Upper lobe of left lung (tissue), 6 donors: Measurements from ENCODE around the gene MSH4. TPM values are rescaled to one million over a fixed set of nuclear protein-coding genes. Genes with fewer than 3 reads are reported as not detected.
A peak's percentile ranks its signal among the peaks of the same experiment; 100 is the strongest.
"Not testable (repeated sequence)": the region's sequence is repeated elsewhere in the genome, so short reads cannot be mapped to it uniquely, and the experiment has no call there.

Source experiments
- ATAC-seq, 2 donors: fragments of 200-7000 bp; cut with Tn5 transposase; one replicate each; pipeline ENCODE4 v1.9.1; 2022; ENCODE audit warnings: mild to moderate bottlenecking in 2 of 2, moderate library complexity in 2 of 2; ENCODE audit not compliant: low FRiP score in 2 of 2
- DNase-seq, 2 donors: peaks; one replicate each; pipeline ENCODE4 v3.0.0-alpha.2; 2019 to 2020
- H3K27ac ChIP-seq, 4 donors: fragments of 200-600 bp; sonication (generic); one replicate each; pipeline ENCODE4 v1.5.1; 2016 to 2019
- H3K27me3 ChIP-seq, 4 donors: fragments of 200-600 bp; sonication (generic); one replicate each; pipeline ENCODE4 v1.5.1; 2017 to 2019
- H3K36me3 ChIP-seq, 4 donors: fragments of 200-600 bp; sonication (generic); one replicate each; pipeline ENCODE4 v1.5.1; 2016 to 2019
- H3K4me1 ChIP-seq, 4 donors: fragments of 200-600 bp; sonication (generic); one replicate each; pipeline ENCODE4 v1.5.1; 2018 to 2019
- H3K4me3 ChIP-seq, 4 donors: fragments of 200-600 bp; sonication (generic); one replicate each; pipeline ENCODE4 v1.5.1; 2017 to 2019; ENCODE audit warnings: mild to moderate bottlenecking in 2 of 4, moderate library complexity in 1 of 4
- H3K9me3 ChIP-seq, 4 donors: fragments of 200-600 bp; sonication (generic); one replicate each; pipeline ENCODE4 v1.5.1; 2018 to 2019
- EP300 ChIP-seq, 4 donors: sonication (generic); formaldehyde crosslinking; IDR thresholded peaks; one replicate each; pipeline ENCODE4 v1.5.1; 2017; ENCODE audit warnings: antibody characterized with exemption in 4 of 4, control low read depth in 2 of 4
- POLR2A ChIP-seq, 4 donors: fragments of 450-650 bp; IDR thresholded peaks; one replicate each; pipeline ENCODE4 v1.5.1; 2016 to 2017; ENCODE audit warnings: antibody characterized with exemption in 4 of 4, mild to moderate bottlenecking in 2 of 4
- POLR2AphosphoS5 ChIP-seq, 2 donors: sonication (generic); formaldehyde crosslinking; IDR thresholded peaks; one replicate each; pipeline ENCODE4 v1.5.1; 2017; ENCODE audit warnings: antibody characterized with exemption in 2 of 2
- WGBS, 2 donors: methylation state at CpG; one replicate each; pipeline ENCODE4 v1.1.5; 2017 to 2018; 5-methylcytosine and 5-hydroxymethylcytosine counted together
- total RNA-seq, 6 donors: library from RNA; depleted of rRNA in 4 of 6; stranded (reverse); fragments of >200 nt in 4 of 6; gene quantifications; one replicate each; pipeline versions ENCODE4 v1.1.0 to v1.2.1, GENCODE V29; 2016 to 2021
- TF ChIP-seq, protein P1 (sequence below), 6 experiments: fragments of 450-650 bp in 4 of 6; fragments of 200-600 bp in 2 of 6; sonication (generic) in 2 of 6; IDR thresholded peaks; one replicate each; pipeline ENCODE4 v1.5.1; 2016 to 2019; ENCODE audit warnings: antibody characterized with exemption in 6 of 6
- donor health status: DM: no; HTN: no; CAD: no; lungs with moderate emphysema.
- donor health status: DM: no; HTN: yes; CAD: no; lungs with severe emphysema.

MSH4 gene
- total RNA-seq, 6 donors from 2014 or later: 0.31 to 0.74 (median 0.46) TPM; not detected in 3

DNA sequence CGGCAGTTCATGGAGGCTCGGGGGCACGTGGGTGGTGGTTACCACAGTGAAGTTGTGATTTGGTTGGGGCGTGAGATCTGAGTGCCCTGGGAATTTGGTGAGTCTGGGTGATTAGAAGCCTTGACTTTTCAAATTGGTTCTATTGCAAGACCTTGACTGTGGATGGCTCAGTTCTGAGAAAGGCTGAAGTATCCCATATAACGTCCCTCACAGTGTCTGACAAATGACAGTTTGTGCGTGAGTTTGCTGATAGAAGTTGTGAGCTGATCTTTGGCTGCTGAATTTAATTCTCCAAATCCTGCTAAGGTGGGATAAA lies 549 bp downstream of the MSH4 start:
- H3K27me3 ChIP-seq: no peaks in the 10 kb centered on the region
- H3K9me3 ChIP-seq: no peaks in the 10 kb centered on the region
- peaks cover 13 to 66% (median 47%) of the 10 kb centered on the region in 4 donors for H3K36me3 ChIP-seq
- ATAC-seq (no peak), DNase-seq (no peak)
- H3K4me3 ChIP-seq: no peak overlapping the region
- 88 to 93% methylated on average over 6 of the region's 6 CpGs for WGBS, 2 donors
- TF ChIP-seq POLR2AphosphoS5 (IDR thresholded peaks at IDR 0.05): no peak
- no peaks in the 10 kb centered on the region for H3K4me1 ChIP-seq
- H3K27ac ChIP-seq: no peak overlapping the region

DNA sequence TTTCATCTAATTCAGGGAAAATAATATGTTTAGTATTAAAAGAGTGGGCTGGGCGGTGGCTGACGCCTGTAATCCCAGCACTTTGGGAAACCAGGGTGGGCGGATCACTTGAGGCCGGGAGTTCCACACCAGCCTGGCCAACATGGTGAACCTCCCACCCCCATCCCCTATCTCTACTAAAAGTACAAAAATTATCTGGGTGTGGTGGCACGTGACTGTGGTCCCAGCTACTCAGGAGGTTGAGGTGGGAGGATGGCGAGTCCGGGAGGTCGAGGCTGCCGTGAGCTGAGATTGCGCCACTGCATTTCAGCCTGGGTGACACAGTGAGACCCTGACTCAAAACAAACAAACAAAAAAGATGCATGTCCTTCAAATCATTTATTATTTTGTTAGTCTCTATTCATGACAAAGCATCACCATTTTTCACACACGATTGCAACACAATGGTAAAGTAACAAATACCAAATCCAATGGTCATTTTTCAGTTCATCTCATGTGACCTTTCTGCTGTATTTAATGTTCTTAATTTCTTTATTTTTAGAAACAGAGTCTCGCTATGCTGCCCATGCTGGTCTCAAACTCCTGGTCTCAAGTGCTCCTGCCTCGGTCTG lies 1.0 kb downstream of the MSH4 start:
- DNase-seq (peak in 1 of 2 donors; percentile 15), ATAC-seq (no peak)
- Histone ChIP-seq H3K4me1 (no peaks in the 10 kb centered on the region), H3K9me3 (no peaks in the 10 kb centered on the region), H3K4me3 (no peak overlapping the region), H3K27me3 (no peaks in the 10 kb centered on the region), H3K27ac (no peak overlapping the region), H3K36me3 (peaks cover 8 to 62% (median 42%) of the 10 kb centered on the region in 4 donors)
- WGBS, 2 donors: 92 to 94% methylated on average over 13 of the region's 13 CpGs
- TF ChIP-seq POLR2AphosphoS5 (IDR thresholded peaks at IDR 0.05): no peak
- TF ChIP-seq EP300 (IDR thresholded peaks at IDR 0.05): no peak
- no peak for TF ChIP-seq POLR2A (IDR thresholded peaks at IDR 0.05)
- TF ChIP-seq, protein P1, sequence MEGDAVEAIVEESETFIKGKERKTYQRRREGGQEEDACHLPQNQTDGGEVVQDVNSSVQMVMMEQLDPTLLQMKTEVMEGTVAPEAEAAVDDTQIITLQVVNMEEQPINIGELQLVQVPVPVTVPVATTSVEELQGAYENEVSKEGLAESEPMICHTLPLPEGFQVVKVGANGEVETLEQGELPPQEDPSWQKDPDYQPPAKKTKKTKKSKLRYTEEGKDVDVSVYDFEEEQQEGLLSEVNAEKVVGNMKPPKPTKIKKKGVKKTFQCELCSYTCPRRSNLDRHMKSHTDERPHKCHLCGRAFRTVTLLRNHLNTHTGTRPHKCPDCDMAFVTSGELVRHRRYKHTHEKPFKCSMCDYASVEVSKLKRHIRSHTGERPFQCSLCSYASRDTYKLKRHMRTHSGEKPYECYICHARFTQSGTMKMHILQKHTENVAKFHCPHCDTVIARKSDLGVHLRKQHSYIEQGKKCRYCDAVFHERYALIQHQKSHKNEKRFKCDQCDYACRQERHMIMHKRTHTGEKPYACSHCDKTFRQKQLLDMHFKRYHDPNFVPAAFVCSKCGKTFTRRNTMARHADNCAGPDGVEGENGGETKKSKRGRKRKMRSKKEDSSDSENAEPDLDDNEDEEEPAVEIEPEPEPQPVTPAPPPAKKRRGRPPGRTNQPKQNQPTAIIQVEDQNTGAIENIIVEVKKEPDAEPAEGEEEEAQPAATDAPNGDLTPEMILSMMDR (IDR thresholded peaks at IDR 0.05): no peak

DNA sequence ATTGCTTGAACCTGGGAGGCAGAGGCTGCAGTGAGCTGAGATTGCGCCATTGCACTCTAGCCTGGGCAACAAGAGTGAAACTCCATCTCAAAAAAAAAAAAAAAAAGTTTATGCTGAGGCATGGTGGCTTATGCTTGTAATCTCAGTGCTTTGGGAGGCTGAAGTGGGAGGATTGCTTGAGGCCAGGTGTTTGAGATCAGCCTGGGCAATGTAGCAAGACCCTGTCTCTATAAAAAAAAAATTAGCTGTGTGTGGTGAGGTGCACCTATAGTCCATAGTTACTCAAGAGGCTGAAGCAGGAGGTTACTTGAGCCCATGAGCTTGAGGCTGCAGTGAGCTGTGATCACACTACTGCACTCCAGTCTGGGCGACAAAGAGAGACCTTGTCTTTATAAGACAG lies 4.8 kb downstream of the MSH4 start:
- not testable (repeated sequence) for H3K4me1 ChIP-seq, H3K27me3 ChIP-seq, H3K9me3 ChIP-seq, H3K27ac ChIP-seq, H3K4me3 ChIP-seq, ATAC-seq, DNase-seq
- 98 to 100% methylated on average over 2 of the region's 2 CpGs for WGBS, 2 donors
- peaks cover 0 to 24% (median 10%) of the 10 kb centered on the region in 4 donors for H3K36me3 ChIP-seq

DNA sequence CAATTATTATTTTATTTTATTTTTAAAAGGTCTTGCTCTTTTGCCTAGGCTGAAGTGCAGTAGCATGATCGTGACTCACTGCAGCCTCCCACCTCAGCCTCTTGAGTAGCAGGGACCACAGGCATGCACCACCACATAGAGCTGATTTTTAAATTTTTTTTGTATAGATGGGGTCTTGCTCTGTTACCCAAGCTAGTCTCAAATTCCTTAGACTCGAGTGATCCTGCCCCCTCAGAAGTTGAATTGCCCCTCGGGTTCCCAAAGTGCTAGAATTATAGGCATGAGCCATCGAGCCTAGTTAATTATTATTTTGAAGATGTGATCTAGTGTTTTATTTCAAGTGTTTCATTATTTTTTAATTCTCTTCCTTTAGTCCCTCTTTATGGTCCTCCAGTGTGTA lies 12.2 kb downstream of the MSH4 start:
- 79 to 86% methylated on average over 4 of the region's 4 CpGs for WGBS, 2 donors
- Histone ChIP-seq H3K4me3 (no peak overlapping the region), H3K4me1 (no peaks in the 10 kb centered on the region), H3K36me3 (no peaks in the 10 kb centered on the region), H3K27ac (no peak overlapping the region), H3K27me3 (no peaks in the 10 kb centered on the region), H3K9me3 (no peaks in the 10 kb centered on the region)
- no peak for TF ChIP-seq EP300 (IDR thresholded peaks at IDR 0.05)
- no peak for DNase-seq
- no peak for ATAC-seq

DNA sequence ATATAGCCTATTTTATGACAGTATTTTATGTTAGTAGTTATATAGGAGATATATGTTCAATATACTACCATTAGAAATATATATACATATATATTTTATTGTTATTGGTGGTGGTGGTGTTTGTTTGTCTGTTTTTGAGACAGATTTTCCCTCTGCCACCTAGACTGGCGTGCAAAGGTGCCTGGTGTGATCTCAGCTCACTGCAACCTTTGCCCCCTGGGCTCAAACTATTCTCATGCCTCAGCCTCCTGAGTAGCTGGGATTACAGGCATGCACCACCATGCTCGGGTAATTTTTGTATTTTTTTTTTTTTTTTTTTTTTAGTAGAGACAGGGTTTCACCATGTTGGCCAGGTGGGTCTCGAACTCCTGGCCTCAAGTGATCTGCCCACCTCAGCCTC lies 13.4 kb downstream of the MSH4 start:
- 90 to 98% methylated on average over 3 of the region's 3 CpGs for WGBS, 2 donors
- not testable (repeated sequence) for H3K27ac ChIP-seq, H3K4me3 ChIP-seq, H3K27me3 ChIP-seq, H3K9me3 ChIP-seq, DNase-seq, H3K4me1 ChIP-seq, ATAC-seq, H3K36me3 ChIP-seq

DNA sequence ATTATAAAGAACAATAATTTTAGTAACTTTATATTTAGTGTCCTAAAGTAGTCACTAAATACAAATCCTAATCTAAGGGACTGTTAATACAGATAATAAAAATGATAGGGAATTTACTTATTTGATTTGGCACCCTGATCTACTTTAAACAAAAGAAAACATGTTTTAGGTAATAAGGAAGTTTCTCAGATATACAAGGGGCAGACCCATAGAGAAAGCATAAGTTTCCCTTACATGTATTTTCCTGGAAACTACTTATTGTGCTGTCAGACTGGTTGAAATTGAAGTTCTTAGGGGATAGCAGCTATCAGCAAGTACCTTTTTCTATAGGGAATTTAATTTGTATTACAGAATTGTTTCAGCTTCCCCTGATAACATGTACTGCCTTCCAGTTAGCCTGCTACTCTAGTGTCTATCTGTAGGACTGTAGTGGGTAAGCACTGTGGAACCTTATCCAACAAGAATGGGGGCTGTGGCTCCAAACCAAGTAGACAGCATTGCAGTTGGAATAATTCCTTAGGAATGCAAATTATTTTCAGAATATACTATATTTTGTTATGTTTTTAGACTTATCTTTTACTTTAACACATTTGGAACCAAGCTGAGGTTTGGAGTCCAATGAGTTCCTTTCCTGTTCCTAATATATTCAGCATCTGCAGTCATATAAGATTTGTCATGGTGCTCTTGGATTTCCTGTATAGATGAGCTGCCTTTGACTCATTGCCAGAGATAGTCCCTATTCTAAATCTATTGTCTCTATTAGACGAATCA lies 14.7 kb downstream of the MSH4 start:
- no peaks in the 10 kb centered on the region for H3K9me3 ChIP-seq
- no peaks in the 10 kb centered on the region for H3K36me3 ChIP-seq
- H3K4me1 ChIP-seq: no peaks in the 10 kb centered on the region
- TF ChIP-seq POLR2AphosphoS5 (IDR thresholded peaks at IDR 0.05) (no peak), POLR2A (IDR thresholded peaks at IDR 0.05) (no peak), EP300 (IDR thresholded peaks at IDR 0.05) (no peak)
- ATAC-seq (no peak), DNase-seq (no peak)
- no peaks in the 10 kb centered on the region for H3K27me3 ChIP-seq
- 67% methylated on average over 1 of the region's 1 CpG for WGBS, 2 donors
- no peak overlapping the region for H3K27ac ChIP-seq
- no peak overlapping the region for H3K4me3 ChIP-seq

- WGBS, 2 donors: 55 to 78% methylated on average over 3 of the region's 3 CpGs
- no peak for ATAC-seq
These were observed 15.4 kb downstream of the MSH4 start for GRCh38 chr1:75812065-75812464.

GRCh38 chr1:75823596-75823995 lies 26.9 kb downstream of the MSH4 start:
- 67 to 82% methylated on average over 1 of the region's 1 CpG for WGBS, 2 donors
- not testable (repeated sequence) for H3K27ac ChIP-seq, H3K9me3 ChIP-seq, ATAC-seq, H3K4me1 ChIP-seq, DNase-seq, H3K36me3 ChIP-seq, H3K4me3 ChIP-seq, H3K27me3 ChIP-seq

More at GRCh38 chr1:75812065-75812464, 15.4 kb downstream of the MSH4 start:
- H3K27ac ChIP-seq: no peak overlapping the region
- H3K27me3 ChIP-seq: no peaks in the 10 kb centered on the region
- TF ChIP-seq, protein P1 (IDR thresholded peaks at IDR 0.05): no peak
- TF ChIP-seq POLR2AphosphoS5 (IDR thresholded peaks at IDR 0.05): no peak
- TF ChIP-seq EP300 (IDR thresholded peaks at IDR 0.05): no peak
- TF ChIP-seq POLR2A (IDR thresholded peaks at IDR 0.05): no peak
- no peaks in the 10 kb centered on the region for H3K4me1 ChIP-seq
- no peaks in the 10 kb centered on the region for H3K36me3 ChIP-seq
- H3K4me3 ChIP-seq: no peak overlapping the region
- no peaks in the 10 kb centered on the region for H3K9me3 ChIP-seq
- no peak for DNase-seq
